Left ventricle myocardium superior (tissue), 1 donor: ENCODE results near the gene ACKR2. TPM values are rescaled to one million over a fixed set of nuclear protein-coding genes. Genes with fewer than 3 reads are reported as not detected.

Experiments used
- ATAC-seq: fragments of 200-7000 bp; cut with Tn5 transposase; one replicate; pipeline ENCODE4 v1.9.1; 2020; ENCODE audit warnings: mild to moderate bottlenecking, moderate library complexity
- DNase-seq: peaks from one replicate; pipeline ENCODE4 v3.0.0-alpha.2; 2020
- intact Hi-C: fragments of 100-400 bp; cut with micrococcal nuclease; formaldehyde crosslinking; loops from one replicate; pipeline ENCODE4 v1.11.0; 2022
- total RNA-seq: library from RNA; stranded (reverse); fragmentation: NEBNext Ultra II Directional; extraction: Animal tissue kit (Norgen Biotek cat#: 25700); gene quantifications from one replicate; pipeline ENCODE4 v1.2.1, GENCODE V29; 2021
- donor health status: DM: no; HTN: yes; CAD: no; lungs with severe emphysema.

ACKR2 gene
- total RNA-seq, 1 donor from 2014 or later, result 0.92 TPM

- ATAC-seq (no peak), DNase-seq (no peak)
- intact Hi-C loops, result no loop called here
Observed at GRCh38 chr3:42851228-42851834, 42.1 kb downstream of the ACKR2 start.

- intact Hi-C loops, result no loop called here
- ATAC-seq (peak; percentile 67), DNase-seq (no peak)
Observed at GRCh38 chr3:42852441-42852840, 43.2 kb downstream of the ACKR2 start.

- DNase-seq (no peak), ATAC-seq (no peak)
Observed at GRCh38 chr3:42853056-42853455, 43.8 kb downstream of the ACKR2 start.

GRCh38 chr3:42853739-42854302, 44.6 kb downstream of the ACKR2 start:
- intact Hi-C loops, result no loop called here
- DNase-seq, result no peak

More at GRCh38 chr3:42853056-42853455, 43.8 kb downstream of the ACKR2 start:
- intact Hi-C loops, result no loop called here

GRCh38 chr3:42855219-42855546, 45.9 kb downstream of the ACKR2 start:
- ATAC-seq, result no peak
- intact Hi-C loops, result no loop called here
- no peak for DNase-seq

More at GRCh38 chr3:42853739-42854302, 44.6 kb downstream of the ACKR2 start:
- no peak for ATAC-seq

GRCh38 chr3:42855547-42856380, 46.5 kb downstream of the ACKR2 start:
- intact Hi-C loops, result no loop called here
- DNase-seq (no peak), ATAC-seq (peak; percentile 43)

GRCh38 chr3:42856544-42856943, 47.3 kb downstream of the ACKR2 start:
- intact Hi-C loops, result no loop called here
- ATAC-seq, result no peak
- no peak for DNase-seq

GRCh38 chr3:42864321-42864950, 55.2 kb downstream of the ACKR2 start:
- intact Hi-C loops, result no loop called here
- ATAC-seq, result no peak
- DNase-seq, result no peak

GRCh38 chr3:42865256-42865655, 56.0 kb downstream of the ACKR2 start:
- ATAC-seq (no peak), DNase-seq (no peak)
- intact Hi-C loops, result no loop called here

- no peak for ATAC-seq
- DNase-seq, result no peak
- intact Hi-C loops, result no loop called here
Observed at GRCh38 chr3:42867138-42867537, 57.9 kb downstream of the ACKR2 start.

GRCh38 chr3:42868841-42869240, 59.6 kb downstream of the ACKR2 start:
- intact Hi-C loops, result no loop called here
- DNase-seq, result no peak
- no peak for ATAC-seq

GRCh38 chr3:42871592-42872196, 62.4 kb downstream of the ACKR2 start:
- DNase-seq (peak; percentile 67), ATAC-seq (peak; percentile 76)
- intact Hi-C loops, result no loop called here

- intact Hi-C loops, result no loop called here
- ATAC-seq (no peak), DNase-seq (no peak)
Observed at GRCh38 chr3:42872718-42873117, 63.5 kb downstream of the ACKR2 start.

- ATAC-seq, result no peak
- intact Hi-C loops, result no loop called here
- DNase-seq, result no peak
Observed at GRCh38 chr3:42873221-42873982, 64.2 kb downstream of the ACKR2 start.

GRCh38 chr3:42874749-42875148, 65.5 kb downstream of the ACKR2 start:
- intact Hi-C loops, result loop anchor here (5.0 kb wide), 1 partner anchor 37 kb away; no protein-coding TSS in a partner anchor
- ATAC-seq (no peak), DNase-seq (no peak)

GRCh38 chr3:42875325-42876151, 66.3 kb downstream of the ACKR2 start, which contains the start of gene CYP8B1:
TSS of gene CYP8B1 (minus strand) at chr3:42875879. CDS start at chr3:42875816, 63 bp downstream.
- ATAC-seq, result no peak
- intact Hi-C loops, result loop anchor here (5.0 kb wide), 1 partner anchor 38 kb away; no protein-coding TSS in a partner anchor
- DNase-seq, result no peak

- no peak for DNase-seq
- ATAC-seq, result no peak
- intact Hi-C loops, result loop anchor here (5.0 kb wide), 1 partner anchor 39 kb away; no protein-coding TSS in a partner anchor
Observed at GRCh38 chr3:42876401-42876800, 67.2 kb downstream of the ACKR2 start.
